HEK293 (cell line): ENCODE measurements around the gene AGBL3.

Experiments used
- CTCF ChIA-PET: fragments of 350-600 bp; formaldehyde crosslinking; extraction: SDS; loops from one replicate; lab custom pipeline; 2021; ENCODE audit warnings: antibody characterized with exemption; lab: Yijun Ruan, JAX
- POLR2A ChIA-PET: fragments of 300-600 bp; formaldehyde crosslinking; extraction: SDS; loops from one replicate; lab custom pipeline; 2020; ENCODE audit warnings: antibody characterized with exemption, inconsistent platforms; lab: Yijun Ruan, JAX
- H3K27ac ChIP-seq: fragments of 200-500 bp; sonication (Bioruptor generic); 2 replicates; pipeline ENCODE4 v1.5.1; 2014; ENCODE audit warnings: low read depth, low read length, control low read depth, inconsistent platforms; ENCODE audit errors: extremely low read depth
- H3K36me3 ChIP-seq, 2 experiments: fragments of 200-500 bp in 1 of 2; sonication (Bioruptor generic) in 1 of 2; 1 replicate in 1 of 2; 2 replicates in 1 of 2; pipeline ENCODE4 v1.5.1; 2014 to 2017; ENCODE audit warnings: inconsistent platforms in 2 of 2, low read length in 2 of 2; ENCODE audit not compliant: control insufficient read depth in 2 of 2, insufficient read depth in 1 of 2
- H3K4me1 ChIP-seq: fragments of 200-500 bp; sonication (Bioruptor generic); 2 replicates; pipeline ENCODE4 v1.5.1; 2014; ENCODE audit warnings: mild to moderate bottlenecking, low read length, inconsistent platforms; ENCODE audit not compliant: control insufficient read depth, insufficient read depth
- H3K4me3 ChIP-seq: 2 replicates; pipeline ENCODE4 v1.5.1; 2011; ENCODE audit warnings: low read depth, mild to moderate bottlenecking, control low read depth, low read length, moderate library complexity
- H3K9me3 ChIP-seq: fragments of 200-500 bp; sonication (Bioruptor generic); 2 replicates; pipeline ENCODE4 v1.5.1; 2014; ENCODE audit warnings: low read depth, low read length, inconsistent platforms; ENCODE audit not compliant: control insufficient read depth, insufficient read depth
- GLI2 ChIP-seq: fragments of 450-650 bp; formaldehyde crosslinking; IDR thresholded peaks from 2 replicates; pipeline ENCODE4; 2017; ENCODE audit warnings: missing biosample characterization, missing genetic modification characterization, low read depth, borderline replicate concordance
- RBAK ChIP-seq: fragments of 450-650 bp; formaldehyde crosslinking; IDR thresholded peaks from 2 replicates; pipeline ENCODE4 v1.5.1; 2016; ENCODE audit warnings: missing biosample characterization, missing genetic modification characterization
- ZBTB8A ChIP-seq: fragments of 450-650 bp; formaldehyde crosslinking; IDR thresholded peaks from 2 replicates; pipeline ENCODE4 v1.5.1; 2016; ENCODE audit warnings: missing biosample characterization, missing genetic modification characterization
- ZNF133 ChIP-seq: fragments of 450-650 bp; formaldehyde crosslinking; IDR thresholded peaks from 2 replicates; pipeline ENCODE4 v1.5.1; 2016; ENCODE audit warnings: missing biosample characterization, missing genetic modification characterization
- ZNF155 ChIP-seq: fragments of 450-650 bp; formaldehyde crosslinking; IDR thresholded peaks from 2 replicates; pipeline ENCODE4 v1.5.1; 2016; ENCODE audit warnings: missing biosample characterization, missing genetic modification characterization
- ZNF169 ChIP-seq: fragments of 450-650 bp; formaldehyde crosslinking; IDR thresholded peaks from 2 replicates; pipeline ENCODE4 v1.5.1; 2016; ENCODE audit warnings: missing biosample characterization, missing genetic modification characterization
- ZNF626 ChIP-seq: fragments of 450-650 bp; sonication (Bioruptor Pico); formaldehyde crosslinking; IDR thresholded peaks from 2 replicates; pipeline ENCODE4 v1.5.1; 2018; ENCODE audit warnings: missing biosample characterization, missing genetic modification characterization, inconsistent platforms
- ZNF768 ChIP-seq: fragments of 450-650 bp; formaldehyde crosslinking; IDR thresholded peaks from 2 replicates; pipeline ENCODE4 v1.5.1; 2018; ENCODE audit warnings: missing biosample characterization, mild to moderate bottlenecking, missing genetic modification characterization
- ZSCAN30 ChIP-seq: fragments of 450-650 bp; IDR thresholded peaks from 2 replicates; pipeline ENCODE4 v1.5.1; 2018; ENCODE audit warnings: missing biosample characterization, mild to moderate bottlenecking, missing genetic modification characterization, moderate library complexity
- ZXDB ChIP-seq: fragments of 450-650 bp; formaldehyde crosslinking; IDR thresholded peaks from 2 replicates; pipeline ENCODE4 v1.5.1; 2016; ENCODE audit warnings: missing biosample characterization, missing genetic modification characterization
- TF ChIP-seq, protein P1 (sequence below): fragments of 450-650 bp; formaldehyde crosslinking; conservative IDR thresholded peaks from 2 replicates; pipeline ENCODE4 v1.5.1; 2016; ENCODE audit warnings: low read depth, missing biosample characterization, missing genetic modification characterization
- TF ChIP-seq, protein P2 (sequence below): fragments of 450-650 bp; formaldehyde crosslinking; IDR thresholded peaks from 2 replicates; pipeline ENCODE4 v1.5.1; 2016; ENCODE audit warnings: missing biosample characterization, missing genetic modification characterization
- TF ChIP-seq, protein P3 (sequence below): fragments of 450-650 bp; formaldehyde crosslinking; IDR thresholded peaks from 2 replicates; pipeline ENCODE4 v1.5.1; 2017; ENCODE audit warnings: missing biosample characterization, missing genetic modification characterization
- TF ChIP-seq, protein P4 (sequence below): fragments of 450-650 bp; formaldehyde crosslinking; IDR thresholded peaks from 2 replicates; pipeline ENCODE4; 2016; ENCODE audit warnings: missing biosample characterization, missing genetic modification characterization

The AGBL3 gene

DNA sequence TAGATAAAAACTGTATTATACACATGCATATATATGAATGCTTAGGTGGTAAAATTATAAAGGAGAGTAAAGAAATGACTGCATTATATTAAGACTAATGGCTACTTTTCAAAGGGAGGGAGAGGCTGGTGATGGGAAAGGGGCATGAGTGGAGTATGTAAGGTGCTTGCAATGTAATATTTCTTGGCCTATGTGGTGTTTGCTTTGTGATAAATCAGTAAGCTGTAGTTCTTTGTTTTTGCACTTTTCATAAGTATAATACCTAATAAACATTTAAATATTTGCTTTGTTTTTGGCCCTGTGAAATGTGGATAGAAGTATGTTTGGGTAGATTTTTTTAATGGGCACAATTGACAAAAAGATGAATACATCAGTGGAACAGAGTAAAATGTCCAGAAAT is 25.9 kb downstream of the AGBL3 start:
- TF ChIP-seq, protein P1, sequence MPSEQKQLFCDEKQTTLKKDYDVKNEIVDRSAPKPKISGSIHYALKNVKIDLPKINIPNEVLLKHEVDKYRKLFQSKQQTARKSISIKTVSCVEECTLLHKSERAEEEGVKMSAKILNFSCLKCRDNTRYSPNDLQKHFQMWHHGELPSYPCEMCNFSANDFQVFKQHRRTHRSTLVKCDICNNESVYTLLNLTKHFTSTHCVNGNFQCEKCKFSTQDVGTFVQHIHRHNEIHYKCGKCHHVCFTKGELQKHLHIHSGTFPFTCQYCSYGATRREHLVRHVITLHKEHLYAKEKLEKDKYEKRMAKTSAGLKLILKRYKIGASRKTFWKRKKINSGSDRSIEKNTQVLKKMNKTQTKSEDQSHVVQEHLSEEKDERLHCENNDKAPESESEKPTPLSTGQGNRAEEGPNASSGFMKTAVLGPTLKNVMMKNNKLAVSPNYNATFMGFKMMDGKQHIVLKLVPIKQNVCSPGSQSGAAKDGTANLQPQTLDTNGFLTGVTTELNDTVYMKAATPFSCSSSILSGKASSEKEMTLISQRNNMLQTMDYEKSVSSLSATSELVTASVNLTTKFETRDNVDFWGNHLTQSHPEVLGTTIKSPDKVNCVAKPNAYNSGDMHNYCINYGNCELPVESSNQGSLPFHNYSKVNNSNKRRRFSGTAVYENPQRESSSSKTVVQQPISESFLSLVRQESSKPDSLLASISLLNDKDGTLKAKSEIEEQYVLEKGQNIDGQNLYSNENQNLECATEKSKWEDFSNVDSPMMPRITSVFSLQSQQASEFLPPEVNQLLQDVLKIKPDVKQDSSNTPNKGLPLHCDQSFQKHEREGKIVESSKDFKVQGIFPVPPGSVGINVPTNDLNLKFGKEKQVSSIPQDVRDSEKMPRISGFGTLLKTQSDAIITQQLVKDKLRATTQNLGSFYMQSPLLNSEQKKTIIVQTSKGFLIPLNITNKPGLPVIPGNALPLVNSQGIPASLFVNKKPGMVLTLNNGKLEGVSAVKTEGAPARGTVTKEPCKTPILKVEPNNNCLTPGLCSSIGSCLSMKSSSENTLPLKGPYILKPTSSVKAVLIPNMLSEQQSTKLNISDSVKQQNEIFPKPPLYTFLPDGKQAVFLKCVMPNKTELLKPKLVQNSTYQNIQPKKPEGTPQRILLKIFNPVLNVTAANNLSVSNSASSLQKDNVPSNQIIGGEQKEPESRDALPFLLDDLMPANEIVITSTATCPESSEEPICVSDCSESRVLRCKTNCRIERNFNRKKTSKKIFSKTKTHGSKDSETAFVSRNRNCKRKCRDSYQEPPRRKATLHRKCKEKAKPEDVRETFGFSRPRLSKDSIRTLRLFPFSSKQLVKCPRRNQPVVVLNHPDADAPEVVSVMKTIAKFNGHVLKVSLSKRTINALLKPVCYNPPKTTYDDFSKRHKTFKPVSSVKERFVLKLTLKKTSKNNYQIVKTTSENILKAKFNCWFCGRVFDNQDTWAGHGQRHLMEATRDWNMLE (tag by site-specific recombination) = no peak
- TF ChIP-seq, protein P2, sequence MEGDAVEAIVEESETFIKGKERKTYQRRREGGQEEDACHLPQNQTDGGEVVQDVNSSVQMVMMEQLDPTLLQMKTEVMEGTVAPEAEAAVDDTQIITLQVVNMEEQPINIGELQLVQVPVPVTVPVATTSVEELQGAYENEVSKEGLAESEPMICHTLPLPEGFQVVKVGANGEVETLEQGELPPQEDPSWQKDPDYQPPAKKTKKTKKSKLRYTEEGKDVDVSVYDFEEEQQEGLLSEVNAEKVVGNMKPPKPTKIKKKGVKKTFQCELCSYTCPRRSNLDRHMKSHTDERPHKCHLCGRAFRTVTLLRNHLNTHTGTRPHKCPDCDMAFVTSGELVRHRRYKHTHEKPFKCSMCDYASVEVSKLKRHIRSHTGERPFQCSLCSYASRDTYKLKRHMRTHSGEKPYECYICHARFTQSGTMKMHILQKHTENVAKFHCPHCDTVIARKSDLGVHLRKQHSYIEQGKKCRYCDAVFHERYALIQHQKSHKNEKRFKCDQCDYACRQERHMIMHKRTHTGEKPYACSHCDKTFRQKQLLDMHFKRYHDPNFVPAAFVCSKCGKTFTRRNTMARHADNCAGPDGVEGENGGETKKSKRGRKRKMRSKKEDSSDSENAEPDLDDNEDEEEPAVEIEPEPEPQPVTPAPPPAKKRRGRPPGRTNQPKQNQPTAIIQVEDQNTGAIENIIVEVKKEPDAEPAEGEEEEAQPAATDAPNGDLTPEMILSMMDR (tag by site-specific recombination) = no peak
- TF ChIP-seq ZBTB8A (tag by site-specific recombination) = no peak
- no peak for TF ChIP-seq ZNF133
- no peak for TF ChIP-seq ZNF169 (tag by site-specific recombination)
- TF ChIP-seq RBAK (tag by site-specific recombination) = no peak
- TF ChIP-seq, protein P3, sequence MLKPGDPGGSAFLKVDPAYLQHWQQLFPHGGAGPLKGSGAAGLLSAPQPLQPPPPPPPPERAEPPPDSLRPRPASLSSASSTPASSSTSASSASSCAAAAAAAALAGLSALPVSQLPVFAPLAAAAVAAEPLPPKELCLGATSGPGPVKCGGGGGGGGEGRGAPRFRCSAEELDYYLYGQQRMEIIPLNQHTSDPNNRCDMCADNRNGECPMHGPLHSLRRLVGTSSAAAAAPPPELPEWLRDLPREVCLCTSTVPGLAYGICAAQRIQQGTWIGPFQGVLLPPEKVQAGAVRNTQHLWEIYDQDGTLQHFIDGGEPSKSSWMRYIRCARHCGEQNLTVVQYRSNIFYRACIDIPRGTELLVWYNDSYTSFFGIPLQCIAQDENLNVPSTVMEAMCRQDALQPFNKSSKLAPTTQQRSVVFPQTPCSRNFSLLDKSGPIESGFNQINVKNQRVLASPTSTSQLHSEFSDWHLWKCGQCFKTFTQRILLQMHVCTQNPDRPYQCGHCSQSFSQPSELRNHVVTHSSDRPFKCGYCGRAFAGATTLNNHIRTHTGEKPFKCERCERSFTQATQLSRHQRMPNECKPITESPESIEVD (tag by site-specific recombination) = no peak
- no peak for TF ChIP-seq ZSCAN30
- no peak for TF ChIP-seq ZNF155
- TF ChIP-seq, protein P4, sequence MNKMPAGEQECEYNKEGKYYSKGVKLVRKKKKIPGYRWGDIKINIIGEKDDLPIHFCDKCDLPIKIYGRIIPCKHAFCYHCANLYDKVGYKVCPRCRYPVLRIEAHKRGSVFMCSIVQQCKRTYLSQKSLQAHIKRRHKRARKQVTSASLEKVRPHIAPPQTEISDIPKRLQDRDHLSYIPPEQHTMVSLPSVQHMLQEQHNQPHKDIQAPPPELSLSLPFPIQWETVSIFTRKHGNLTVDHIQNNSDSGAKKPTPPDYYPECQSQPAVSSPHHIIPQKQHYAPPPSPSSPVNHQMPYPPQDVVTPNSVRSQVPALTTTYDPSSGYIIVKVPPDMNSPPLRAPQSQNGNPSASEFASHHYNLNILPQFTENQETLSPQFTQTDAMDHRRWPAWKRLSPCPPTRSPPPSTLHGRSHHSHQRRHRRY (tag by site-specific recombination) = no peak
- no peak for TF ChIP-seq ZNF626
- TF ChIP-seq GLI2 = no peak
- H3K4me1 ChIP-seq = no peaks in the 10 kb centered on the region
- no peak overlapping the region for H3K27ac ChIP-seq
- no peaks in the 10 kb centered on the region for H3K9me3 ChIP-seq
- POLR2A ChIA-PET = no interaction called here
- H3K36me3 ChIP-seq = no peaks in the 10 kb centered on the region
- no peak overlapping the region for H3K4me3 ChIP-seq
- CTCF ChIA-PET = interaction anchor here (0.7 kb wide), 3 partner anchors 11 to 326 kb away, joined by 3 read pairs; no protein-coding TSS in a partner anchor

DNA sequence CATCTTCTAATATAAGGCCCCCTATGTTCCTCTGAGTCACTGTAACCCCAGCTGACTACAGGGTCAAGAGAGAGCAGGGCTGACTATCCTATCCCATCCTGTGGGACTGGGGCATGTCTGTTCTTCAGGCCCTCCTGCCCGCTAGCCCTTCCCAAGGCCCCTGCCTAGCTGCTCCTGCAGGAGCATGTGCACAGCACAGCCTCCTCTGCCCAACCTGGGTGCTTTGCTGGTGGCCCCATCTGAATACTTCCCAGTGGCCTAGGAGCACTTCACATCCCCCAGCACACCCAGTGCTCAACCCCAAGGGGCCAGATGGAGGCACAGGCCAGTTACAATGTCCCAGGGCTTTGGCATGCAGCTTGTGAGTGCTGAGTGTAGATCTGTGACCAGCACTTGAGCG is 37.3 kb downstream of the AGBL3 start:
- POLR2A ChIA-PET = no interaction called here
- Histone ChIP-seq H3K4me1 (no peaks in the 10 kb centered on the region), H3K9me3 (no peaks in the 10 kb centered on the region), H3K36me3 (no peaks in the 10 kb centered on the region), H3K27ac (no peak overlapping the region), H3K4me3 (no peak overlapping the region)
- CTCF ChIA-PET = no interaction called here
- TF ChIP-seq ZNF768 (tag by site-specific recombination) = no peak
- no peak for TF ChIP-seq ZXDB (tag by site-specific recombination)
